Measurements from ENCODE around the gene PTGS1.
"Not testable (repeated sequence)": the region's sequence is repeated elsewhere in the genome, so short reads cannot be mapped to it uniquely, and the experiment has no call there.

The PTGS1 gene

DNA sequence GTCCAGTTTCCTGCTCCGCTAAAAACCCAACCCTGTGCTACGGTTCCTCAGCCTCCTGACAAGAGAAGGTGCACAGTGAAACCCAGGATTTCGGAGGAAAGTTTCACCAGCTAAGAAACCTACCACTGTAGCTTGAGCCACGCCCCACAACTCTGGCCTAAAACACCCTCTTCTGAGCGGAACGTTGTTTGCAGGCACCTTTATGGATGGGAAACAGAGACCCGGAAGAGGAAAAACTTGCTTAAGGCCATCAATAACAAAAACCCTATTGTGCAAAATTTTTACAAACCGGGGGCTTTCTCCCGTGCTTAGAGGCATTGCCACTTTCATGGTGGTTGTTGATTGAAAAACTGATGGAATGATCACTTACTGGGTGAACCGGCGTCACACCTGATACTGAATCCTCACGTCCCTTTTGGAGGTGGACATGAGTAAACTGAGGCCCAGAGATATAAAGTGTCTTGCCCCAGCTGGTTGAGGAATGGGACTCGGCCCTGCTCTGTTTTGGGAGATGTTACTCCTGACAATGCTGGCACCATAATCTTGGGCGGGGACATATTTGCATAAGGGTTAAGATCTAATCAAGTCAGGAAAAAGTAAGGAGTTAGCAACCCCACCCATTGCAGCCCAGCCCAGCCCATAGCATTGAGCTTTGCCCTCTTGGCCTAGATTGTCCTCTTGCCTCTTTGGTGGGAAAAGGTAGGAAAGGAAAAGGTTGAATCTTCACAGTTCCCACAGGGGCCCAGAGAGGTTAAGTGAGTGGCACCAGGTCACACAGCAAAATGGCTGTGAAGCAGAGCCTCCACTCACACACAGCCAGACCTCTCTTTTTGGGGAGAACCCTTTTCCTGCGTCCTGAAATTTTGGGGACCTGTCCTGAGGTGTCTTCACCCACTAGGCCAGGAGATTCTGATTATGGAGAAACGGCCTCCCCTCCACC is 23.2 kb upstream of the PTGS1 start:
- no peak for DNase-seq

DNA sequence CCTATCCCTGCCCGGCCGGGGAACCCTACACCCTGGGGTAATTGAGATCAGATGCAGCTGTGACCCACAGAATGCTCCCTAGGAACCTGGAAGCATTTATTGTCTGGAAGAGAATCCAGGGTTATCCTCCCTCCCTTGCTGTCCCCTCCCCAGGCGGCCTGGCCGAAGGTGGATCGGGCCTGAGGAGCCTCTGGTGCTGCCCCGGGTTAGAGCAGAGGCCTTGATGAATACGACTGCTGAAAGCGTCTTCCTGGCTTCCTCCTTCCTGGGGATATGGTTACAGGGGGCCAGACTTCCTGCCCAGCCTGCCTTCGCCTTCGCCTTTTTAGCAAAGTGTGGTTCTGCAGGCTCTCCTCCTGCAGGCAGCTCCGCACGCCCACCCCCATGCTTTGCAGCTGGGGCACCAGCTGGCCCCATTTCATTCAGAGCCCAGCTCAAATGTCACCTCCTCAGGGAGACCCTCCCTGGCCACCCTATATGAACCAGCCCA is 22.5 kb upstream of the PTGS1 start:
- no peak for DNase-seq

DNA sequence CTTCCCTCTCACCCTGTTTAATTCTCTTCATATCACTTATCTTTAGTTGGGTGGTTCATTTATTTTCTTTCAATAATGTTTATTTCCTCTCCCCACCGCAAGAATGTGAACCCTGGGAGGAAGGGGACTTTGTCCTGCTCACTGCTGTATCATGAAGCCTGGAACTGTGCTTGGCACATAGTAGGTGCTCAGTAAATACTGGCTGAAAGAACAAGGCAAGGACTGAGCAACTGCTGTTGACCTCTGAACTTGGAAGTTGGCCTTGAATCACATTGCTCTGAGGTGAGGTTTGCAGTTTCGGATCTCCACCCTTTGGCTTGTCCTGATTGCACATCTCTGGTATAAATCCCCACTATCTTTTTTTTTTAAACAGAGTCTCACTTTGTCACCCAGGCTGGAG is 22.0 kb upstream of the PTGS1 start:
- no peak for DNase-seq

DNA sequence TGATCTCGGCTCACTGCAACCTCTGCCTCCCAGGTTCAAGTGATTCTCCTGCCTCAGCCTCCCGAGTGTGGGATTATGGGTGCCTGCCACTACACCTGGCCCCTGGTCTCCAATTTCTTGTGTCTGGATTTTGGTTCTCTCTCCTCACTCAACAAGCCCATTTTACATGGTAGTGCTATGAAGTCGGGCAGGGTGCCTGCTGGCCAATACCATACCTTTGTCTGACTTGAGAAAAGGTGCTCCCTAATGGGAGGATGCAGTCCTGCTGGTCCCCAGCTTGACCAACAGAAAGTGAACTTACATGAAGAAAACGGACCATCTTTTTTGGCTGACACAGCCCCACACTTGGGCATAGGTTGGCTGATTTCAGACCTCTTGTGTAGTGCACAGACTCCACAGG is 21.6 kb upstream of the PTGS1 start:
- DNase-seq = no peak

DNA sequence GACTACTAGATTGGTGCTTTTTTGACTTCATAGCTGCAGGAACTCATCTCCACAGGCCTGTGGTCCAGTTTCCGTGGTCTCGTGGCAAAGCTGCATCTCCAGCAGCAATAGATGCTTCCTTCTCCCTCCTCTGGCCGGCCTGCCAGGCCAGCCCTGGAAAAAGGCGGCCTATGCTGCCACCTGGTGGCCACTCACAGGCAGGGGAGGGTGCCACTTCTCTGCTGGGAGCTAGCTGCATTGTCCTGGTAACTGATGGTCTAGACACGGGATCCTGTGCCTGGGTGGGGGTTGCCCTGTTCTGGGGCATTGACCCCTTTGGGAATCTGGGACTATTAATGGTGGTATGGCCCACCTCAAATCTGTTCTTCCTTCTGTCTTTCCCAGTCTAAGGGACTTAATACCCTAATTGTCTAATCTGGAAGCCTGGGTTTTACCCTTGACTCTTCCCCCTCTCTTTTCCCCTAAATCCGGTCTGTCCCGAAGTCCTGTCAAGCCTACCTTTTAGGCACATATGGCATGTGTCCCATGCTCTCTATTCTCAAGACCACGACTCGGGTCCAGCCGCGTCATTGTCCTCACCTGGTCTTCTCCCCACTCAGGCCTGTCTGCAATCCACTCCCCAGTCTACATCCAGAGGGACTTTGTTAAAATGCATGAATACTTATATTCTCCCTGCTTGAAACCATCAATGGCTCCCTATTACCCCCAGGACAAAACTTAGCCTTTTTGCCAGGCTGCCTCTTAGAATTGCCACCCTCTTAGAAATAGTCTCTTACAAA is 20.1 kb upstream of the PTGS1 start:
- DNase-seq = peak; percentile 62

DNA sequence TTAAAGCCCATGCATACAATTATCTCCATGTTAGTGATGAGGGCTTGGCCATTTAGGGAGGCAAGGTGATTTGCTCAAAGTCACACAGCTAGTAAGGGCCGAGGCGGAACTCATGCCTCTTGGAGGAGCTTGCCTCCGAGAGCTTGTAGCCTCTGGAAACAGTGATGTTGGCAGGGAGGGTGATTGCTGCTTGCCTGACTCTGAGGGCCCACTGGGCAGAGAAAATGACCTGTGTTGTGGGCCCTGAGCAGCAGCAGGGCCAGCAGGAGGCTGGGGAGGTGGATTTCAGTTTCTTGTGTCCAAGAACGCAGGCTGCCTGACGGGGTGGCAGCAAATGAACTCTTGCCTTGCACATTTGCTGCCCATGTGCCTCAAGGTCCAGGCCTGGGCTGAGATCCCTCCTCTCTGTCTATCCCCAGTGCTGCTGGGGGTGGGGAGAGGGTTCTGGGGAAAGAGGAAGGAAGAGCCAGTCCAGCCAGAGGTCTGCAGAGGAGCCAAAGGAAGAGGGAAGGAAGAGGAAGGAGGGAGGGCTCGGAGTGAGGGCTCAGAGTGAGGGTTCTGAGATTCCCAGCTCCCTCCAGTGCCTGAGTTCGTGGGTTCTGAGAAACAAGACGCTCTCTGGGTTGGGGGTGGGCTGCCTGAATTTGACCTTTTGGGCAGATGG is 16.2 kb upstream of the PTGS1 start:
- no peak for DNase-seq

DNA sequence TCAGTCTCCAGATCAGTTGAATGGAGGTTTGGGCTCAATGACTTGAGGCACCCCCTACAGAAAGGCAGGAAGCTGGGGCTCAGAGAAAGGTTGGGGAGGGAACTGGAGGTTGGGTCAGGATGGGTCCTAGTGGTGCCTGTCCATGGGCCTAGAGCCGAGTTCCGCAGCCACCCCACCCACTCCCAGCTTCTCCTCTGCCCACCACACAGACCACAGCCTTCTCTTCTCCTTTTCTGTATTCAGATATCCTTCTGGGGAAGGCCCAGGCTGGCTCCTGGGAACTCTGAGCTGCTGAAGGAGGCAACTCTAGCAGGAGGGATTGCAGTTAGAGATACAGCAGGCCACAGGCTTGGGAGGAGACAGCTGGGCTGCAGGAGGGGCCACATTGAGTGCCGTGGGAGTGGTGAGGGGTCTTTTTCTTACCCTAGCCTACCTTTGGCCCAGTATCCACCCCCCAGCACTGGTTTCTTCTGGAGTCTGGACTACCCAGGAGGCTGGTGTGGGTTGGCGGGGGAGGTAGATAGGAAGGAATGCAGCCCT is 15.4 kb upstream of the PTGS1 start:
- DNase-seq = no peak

DNA sequence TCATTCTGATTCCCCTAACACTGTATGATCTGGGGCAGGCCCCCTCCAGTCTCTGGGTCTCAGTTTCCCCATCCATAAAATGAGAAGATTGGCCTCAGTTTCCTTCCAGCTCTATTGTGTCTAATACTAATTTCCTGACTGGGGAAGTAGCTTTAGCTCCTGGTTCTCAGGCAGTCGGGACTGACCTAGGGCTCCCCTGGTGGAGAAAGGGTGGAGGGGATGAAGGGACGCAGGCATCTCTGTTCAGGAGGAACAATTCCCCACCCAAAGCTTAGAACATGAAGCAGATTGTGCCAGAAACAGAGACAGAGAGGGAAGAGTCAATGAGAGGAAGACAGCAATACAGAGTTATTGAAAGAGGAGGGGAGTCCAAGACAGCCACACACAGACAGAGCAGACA is 14.2 kb upstream of the PTGS1 start:
- DNase-seq = no peak

DNA sequence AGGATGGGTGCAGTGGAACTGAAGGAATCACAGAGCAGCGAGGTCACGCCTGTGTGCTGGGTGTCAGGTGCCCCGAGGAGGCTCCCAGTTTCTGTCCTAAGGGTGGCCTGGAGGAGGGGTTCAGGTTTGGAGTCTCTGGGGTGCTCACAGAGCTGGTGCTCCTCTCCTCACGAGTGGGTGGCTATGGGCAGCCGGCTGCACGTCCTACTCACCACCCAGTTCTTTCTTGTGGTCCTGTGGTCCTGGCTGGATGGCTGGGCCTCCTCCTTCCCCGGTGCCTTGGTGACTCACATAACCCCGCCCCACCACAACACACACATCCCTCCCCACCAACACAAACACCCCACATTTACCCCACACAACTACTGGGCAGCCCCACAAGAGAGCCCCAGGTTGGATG is 9.9 kb upstream of the PTGS1 start:
- DNase-seq = no peak

DNA sequence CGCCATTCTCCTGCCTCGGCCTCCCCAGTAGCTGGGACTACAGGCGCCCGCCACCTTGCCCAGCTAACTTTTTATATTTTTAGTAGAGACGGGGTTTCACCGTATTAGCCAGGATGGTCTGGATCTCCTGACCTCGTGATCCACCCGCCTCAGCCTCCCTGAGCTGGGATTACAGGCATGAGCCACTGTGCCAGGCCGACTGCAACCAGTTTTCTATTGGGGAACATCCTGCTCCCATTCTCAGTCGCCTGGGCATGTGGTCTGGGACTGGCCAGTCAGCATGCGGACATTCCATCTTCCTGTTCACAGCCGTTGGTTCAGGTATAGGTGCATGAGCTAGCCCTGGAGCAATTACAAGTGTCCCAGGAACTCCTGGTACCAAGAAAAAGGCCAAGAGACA is 7.7 kb upstream of the PTGS1 start:
- DNase-seq = not testable (repeated sequence)

DNA sequence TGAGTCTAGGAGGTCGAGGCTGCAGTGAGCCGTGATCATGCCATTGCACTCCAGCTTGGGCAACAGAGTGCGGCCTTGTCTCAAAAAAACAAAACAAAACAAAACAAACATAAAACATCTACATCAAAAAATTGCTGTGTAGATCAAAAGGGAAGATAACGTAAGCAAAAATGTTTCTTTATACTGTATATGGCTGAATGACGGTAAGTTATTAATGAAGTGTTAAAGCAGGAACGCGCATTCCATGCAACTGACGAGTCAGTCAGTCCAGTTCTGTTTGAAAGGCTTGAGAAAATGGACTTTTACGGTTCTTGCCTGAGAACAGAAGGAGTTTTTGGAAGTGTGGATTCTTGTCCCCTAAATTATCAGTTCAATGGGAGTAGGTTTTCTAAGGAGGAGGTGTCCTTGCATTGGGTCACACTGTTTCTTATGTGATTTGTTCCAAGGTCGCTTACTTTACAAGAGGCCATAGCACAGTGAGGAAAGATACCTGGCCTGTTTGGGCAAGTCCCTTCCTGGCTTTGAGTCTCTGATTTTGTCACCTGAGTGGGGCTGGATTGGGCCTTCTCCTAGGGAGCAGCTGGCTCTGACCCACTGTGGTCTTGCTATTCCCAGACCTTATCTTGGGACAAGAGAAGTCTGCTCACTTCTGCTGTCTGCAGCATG is 6.6 kb upstream of the PTGS1 start:
- peak; percentile 18 for DNase-seq

DNA sequence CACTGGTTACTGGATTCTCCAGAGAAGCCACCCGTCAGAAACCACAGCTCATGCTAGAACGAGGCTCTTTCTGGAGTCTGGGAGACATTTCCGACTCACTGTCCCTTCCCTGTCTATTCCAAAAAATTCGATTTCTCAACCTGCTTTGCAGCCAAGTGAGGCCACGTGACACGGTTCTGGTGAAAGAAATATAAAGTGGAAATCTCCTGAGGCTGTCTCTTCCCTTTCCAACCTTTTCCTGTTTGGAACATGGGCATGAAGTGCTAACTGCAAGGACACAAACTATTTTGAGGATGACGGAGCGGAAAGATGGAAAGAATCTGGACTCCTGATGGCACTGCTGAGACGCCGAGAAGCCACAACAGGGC is 6.1 kb upstream of the PTGS1 start:
- DNase-seq = peak; percentile 21

DNA sequence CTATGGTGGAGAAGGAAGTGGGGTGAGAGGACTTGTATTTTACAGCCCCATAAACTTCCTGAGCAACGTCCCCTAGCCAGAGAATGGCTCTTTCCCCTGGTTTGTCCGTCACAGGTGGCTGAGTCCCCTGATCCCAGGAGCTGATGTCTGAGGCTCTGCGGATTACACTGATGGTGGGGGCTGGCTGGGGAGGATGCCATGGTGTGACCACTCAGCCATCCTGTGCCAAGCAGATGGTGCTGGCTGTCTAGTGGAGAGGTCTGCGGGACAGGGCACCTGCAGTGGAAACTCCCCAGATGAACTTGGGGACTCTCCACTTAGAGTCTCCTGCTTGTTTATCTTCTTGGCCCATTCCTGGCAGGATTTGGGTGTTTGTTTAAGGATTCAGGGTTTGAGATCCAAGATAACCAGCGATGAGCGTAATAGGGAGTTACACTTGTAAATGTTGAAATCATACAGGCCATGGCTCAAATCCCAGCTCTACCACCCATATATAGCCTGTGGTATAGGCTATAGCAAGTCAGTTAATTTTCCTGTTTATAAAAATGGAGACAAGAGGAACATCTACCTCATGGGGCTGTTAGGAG is 4.7 kb upstream of the PTGS1 start:
- DNase-seq = no peak

DNA sequence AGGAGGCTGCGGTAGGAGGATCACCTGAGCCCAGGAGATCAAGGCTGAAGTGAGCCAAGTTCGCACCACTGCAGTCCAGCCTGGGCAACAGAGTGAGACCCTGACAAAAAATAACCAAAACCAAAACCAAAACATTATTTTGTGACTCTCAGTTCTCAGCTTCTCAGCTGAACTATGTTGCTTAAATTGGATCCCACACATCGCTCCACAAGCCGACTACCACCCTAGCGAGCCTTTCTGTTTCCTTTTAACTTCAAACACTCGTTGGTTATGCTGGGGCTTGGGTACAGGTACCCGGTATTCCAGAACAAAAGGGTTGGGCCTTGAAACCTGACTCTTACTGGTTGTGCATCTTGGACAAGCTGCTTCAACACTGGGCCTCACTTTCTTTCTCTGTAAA is 3.8 kb upstream of the PTGS1 start:
- DNase-seq = no peak

DNA sequence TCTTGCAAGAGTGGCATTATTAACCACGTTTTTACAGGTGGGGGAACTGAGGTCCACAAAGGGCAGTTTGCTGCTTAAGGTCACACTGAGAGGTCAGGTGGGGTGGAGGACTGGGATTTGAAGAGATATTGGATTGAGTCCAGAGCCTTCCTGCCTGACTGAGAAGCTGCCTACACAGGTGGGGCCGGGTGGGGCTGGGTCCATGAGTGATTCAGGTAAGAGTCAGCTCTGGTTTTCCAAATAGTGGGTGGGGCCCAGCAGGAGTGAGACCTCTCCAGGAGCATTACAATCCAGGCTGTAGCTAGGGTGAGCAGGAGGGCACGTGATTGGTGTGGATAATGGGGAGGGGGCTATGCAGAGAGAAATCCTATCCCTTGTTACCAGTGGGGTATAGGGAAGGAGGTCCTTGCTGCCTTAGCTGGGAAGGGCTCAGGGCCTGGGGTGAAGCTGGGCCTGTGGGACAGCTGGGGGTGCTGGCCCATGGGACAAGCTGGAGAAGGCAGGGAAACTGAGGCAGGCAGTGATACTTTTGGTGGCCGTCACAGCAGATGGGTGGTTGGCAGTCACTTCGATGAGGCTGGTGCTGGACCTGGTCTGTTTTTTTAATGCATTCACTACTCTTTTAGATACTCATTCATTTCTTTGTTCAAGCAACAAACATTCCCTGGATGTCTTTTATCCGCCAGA is 2.9 kb upstream of the PTGS1 start:
- DNase-seq = no peak

DNA sequence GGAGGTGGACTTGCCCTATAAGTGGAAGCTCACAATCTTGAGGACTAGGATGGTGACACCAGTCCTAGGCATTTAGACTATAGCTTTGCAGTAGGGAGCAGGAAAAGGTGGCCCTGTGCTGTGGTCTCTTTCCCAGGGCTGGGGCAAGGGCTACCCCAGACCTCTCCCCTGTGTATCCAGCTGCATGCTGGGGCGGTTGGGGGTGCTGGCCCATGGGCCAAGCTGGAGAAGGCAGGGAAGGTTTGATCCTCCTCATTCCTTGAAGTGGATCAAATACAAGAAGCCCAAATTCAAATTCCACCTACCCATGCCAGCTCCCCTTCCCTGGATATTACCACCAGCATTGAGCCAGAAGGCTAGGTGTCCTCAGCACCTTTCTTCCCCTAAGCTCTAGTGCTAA is 2.2 kb upstream of the PTGS1 start:
- no peak for DNase-seq

DNA sequence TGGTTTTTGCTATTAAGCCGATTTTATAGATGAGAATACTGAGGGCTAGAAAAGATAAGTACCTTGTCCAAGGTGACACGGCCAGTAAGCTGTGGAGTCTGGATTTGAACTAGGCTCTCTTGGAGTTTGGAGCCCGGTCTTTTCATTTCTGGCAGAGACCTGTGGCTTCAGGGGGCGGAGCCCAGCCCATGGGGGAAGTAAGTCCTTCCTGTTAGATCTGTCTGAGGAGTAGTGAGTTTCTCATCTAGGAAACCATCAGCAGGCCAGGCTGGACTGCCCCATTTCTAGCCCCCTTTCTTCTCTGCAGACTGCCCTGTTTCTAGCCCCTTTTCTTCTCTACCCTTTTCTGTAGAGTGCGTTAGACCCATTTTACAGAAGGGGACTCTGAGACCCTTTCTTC is 521 bp upstream of the PTGS1 start:
- no peak for DNase-seq

DNA sequence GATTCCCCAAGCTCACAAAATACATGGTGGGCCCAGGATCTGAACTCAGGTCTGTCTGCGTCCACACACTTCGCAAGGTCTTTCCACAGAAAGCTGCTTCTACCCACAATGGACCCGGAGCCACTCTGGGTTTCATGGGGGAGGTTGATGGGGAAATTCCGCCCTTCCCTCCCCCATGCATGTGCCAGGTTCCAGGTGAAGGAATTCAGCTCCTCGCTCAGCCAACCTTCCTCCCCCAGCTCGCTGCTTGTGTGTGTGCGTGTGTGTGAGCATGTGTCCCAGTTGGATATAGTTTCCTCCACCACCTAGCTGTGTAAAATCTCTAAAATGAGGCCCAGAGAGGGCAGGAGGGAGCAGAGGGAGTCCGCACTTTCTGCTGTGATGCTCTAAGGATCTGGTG is 1.0 kb downstream of the PTGS1 start:
- no peak for DNase-seq

DNA sequence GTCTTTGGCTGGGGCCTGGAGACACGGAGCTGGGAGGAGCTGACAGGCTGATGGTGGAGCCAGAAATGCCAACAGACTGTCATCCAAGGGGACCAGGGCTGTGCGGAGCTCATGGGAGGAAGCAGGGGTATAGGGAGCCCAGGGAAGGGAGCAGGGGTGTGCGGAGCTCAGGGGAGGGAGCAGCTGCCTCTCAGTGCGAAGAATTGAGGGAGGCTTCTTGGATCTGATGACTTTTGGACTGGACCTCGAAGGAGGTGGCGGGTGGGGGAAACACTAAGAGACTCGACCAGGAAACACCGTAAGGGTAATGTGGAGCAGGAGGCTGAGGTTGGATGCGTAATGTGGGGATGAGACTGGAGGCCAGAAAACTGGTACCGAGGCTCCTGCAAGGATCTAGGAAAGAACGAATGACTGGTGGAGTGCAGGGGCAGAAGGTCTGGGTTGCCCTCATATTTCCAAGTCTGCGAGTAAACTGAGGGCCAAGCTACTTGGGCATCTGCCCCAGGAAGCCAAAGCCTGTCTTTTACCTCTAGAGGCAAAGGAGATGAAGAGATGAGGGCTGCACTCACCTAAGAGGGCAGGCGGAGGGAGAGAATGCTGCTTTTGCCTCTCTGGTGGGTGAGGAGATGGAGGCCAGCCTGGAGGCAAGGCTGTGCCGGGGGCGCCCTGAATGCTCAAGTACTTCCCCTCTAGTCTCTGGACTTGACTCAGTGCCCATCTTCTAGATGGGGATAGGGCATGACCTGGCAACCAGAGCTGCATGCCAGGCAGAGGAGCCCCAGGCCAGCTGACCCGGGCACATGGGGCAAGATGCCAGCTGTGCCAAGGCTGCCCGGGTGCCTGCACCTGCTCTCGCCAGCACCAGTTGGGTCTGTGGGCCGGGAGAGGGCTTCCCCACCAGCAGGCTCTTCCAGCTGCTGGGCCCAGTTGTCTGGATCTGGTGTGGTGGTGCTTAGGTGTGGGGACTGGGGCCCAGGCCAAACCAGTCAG is 2.3 kb downstream of the PTGS1 start:
- no peak for DNase-seq

DNA sequence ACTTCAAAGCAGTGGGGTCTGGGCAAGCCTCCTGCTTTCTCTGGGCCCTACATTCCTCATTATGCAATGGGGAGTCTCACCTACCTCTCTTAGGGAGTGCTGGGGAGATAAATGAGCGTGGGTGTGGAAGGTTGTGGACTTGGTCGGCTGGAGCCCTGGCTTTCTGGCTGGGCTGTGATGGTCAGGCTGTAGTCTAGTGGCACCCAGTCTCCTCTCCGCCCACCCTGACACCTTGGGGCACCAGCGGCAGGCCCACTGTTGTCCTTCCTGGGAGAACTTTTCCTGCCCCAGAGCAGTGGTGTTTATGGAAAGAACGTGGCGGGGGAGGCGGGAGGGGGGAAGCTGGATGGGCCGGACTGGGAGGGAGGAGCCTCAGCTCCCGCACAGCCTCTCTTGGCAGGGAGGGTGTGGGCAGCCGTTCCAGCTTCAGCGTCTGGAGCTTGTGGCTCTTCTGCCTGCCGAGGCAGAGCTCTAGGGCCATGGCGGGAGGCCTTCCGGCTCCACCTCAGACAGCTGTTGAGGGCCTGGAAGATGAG is 4.1 kb downstream of the PTGS1 start:
- peak; percentile 53 for DNase-seq

All from fibroblast of skin of abdomen (primary cell).